Keratinocyte (primary cell): ENCODE data around the gene SULT1C4. TPM values are rescaled to one million over a fixed set of nuclear protein-coding genes. Genes with fewer than 3 reads are reported as not detected.
A peak's percentile ranks its signal among the peaks of the same experiment; 100 is the strongest.

Source experiments
- DNase-seq: peaks from one replicate; pipeline ENCODE4 v3.0.0-alpha.2; 2011; ENCODE audit warnings: low read depth, missing footprints, low spot score
- FAIRE-seq: peaks from 2 replicates; lab custom pipeline; 2011; peaks lifted over from hg19 to GRCh38; lab: Jason Lieb, UNC
- H2AFZ ChIP-seq: 2 replicates; pipeline ENCODE4 v1.6.0; 2012; ENCODE audit warnings: low read length, control low read depth, inconsistent platforms; ENCODE audit not compliant: control insufficient read depth
- H3K27ac ChIP-seq: 2 replicates; pipeline ENCODE4 v1.5.1; 2011; ENCODE audit warnings: low read length; ENCODE audit not compliant: control insufficient read depth, insufficient read depth
- H3K27me3 ChIP-seq: 3 replicates; pipeline ENCODE4 v1.6.0; 2011; ENCODE audit warnings: low read length; ENCODE audit not compliant: control insufficient read depth, insufficient read depth; ENCODE audit errors: extremely low read depth
- H3K36me3 ChIP-seq, 2 experiments: 2 replicates in 1 of 2; 3 replicates in 1 of 2; pipeline ENCODE4 v1.5.1; 2011; ENCODE audit warnings: low read length in 2 of 2, mild to moderate bottlenecking in 1 of 2; ENCODE audit not compliant: control insufficient read depth in 2 of 2, insufficient read depth in 2 of 2; ENCODE audit errors: extremely low read depth in 1 of 2
- H3K4me1 ChIP-seq: 3 replicates; pipeline ENCODE4 v1.5.1; 2011; ENCODE audit warnings: low read length; ENCODE audit not compliant: control insufficient read depth, insufficient read depth; ENCODE audit errors: extremely low read depth
- H3K4me2 ChIP-seq: 3 replicates; pipeline ENCODE4 v1.6.0; 2011; ENCODE audit warnings: low read depth, low read length; ENCODE audit not compliant: control insufficient read depth, insufficient read depth; ENCODE audit errors: extremely low read depth
- H3K4me3 ChIP-seq, 3 experiments: fragments of 200-600 bp in 1 of 3; sonication (generic) in 1 of 3; 2 replicates in 2 of 3; 3 replicates in 1 of 3; pipeline ENCODE4 v1.5.1; 2011 to 2016; ENCODE audit warnings: low read length in 3 of 3, mild to moderate bottlenecking in 3 of 3, control low read depth in 2 of 3, inconsistent platforms in 1 of 3, low read depth in 1 of 3, mixed read lengths in 1 of 3, mixed run types in 1 of 3, moderate library complexity in 1 of 3; ENCODE audit not compliant: control insufficient read depth in 2 of 3, insufficient read depth in 2 of 3; ENCODE audit errors: extremely low read depth in 1 of 3
- H3K79me2 ChIP-seq: 2 replicates; pipeline ENCODE4 v1.6.0; 2012; ENCODE audit warnings: low read length; ENCODE audit not compliant: control insufficient read depth, insufficient read depth
- H3K9ac ChIP-seq: 3 replicates; pipeline ENCODE4 v1.6.0; 2011; ENCODE audit warnings: low read length; ENCODE audit not compliant: control insufficient read depth, insufficient read depth; ENCODE audit errors: extremely low read depth
- H3K9me1 ChIP-seq: 3 replicates; pipeline ENCODE4 v1.6.0; 2011; ENCODE audit warnings: low read length; ENCODE audit not compliant: control insufficient read depth, insufficient read depth; ENCODE audit errors: extremely low read depth
- H3K9me3 ChIP-seq: 2 replicates; pipeline ENCODE4 v1.5.1; 2012; ENCODE audit warnings: low read depth, low read length; ENCODE audit not compliant: control insufficient read depth
- H4K20me1 ChIP-seq: 3 replicates; pipeline ENCODE4 v1.6.0; 2011; ENCODE audit warnings: low read length; ENCODE audit not compliant: control insufficient read depth, insufficient read depth; ENCODE audit errors: extremely low read depth
- CTCF ChIP-seq, 3 experiments: IDR thresholded peaks in 1 of 3; conservative IDR thresholded peaks in 1 of 3; optimal IDR thresholded peaks in 1 of 3; 2 replicates in 2 of 3; 3 replicates in 1 of 3; pipeline versions ENCODE3 to v1.5.1; 2011; ENCODE audit warnings: low read length in 3 of 3, mild to moderate bottlenecking in 3 of 3, moderate library complexity in 2 of 3, control low read depth in 1 of 3, inconsistent platforms in 1 of 3; ENCODE audit not compliant: insufficient read depth in 2 of 3; ENCODE audit errors: extremely low read depth in 1 of 3
- EZH2 ChIP-seq: IDR thresholded peaks from one replicate; pipeline ENCODE4 v1.6.1; 2012; ENCODE audit warnings: inconsistent platforms, mild to moderate bottlenecking, low read length, moderate library complexity
- dilution Hi-C: fragments of 300-500 bp; cut with MboI; formaldehyde crosslinking; loops from one replicate; pipeline ENCODE4 v1.7.0; 2020; ENCODE audit warnings: low sequenced_read_pairs; ENCODE audit not compliant: extremely low pct_ligation_motif_present
- polyA plus RNA-seq, 5 experiments: library from polyadenylated mRNA; depleted of rRNA in 3 of 5; stranded (reverse) in 3 of 5; stranded (forward) in 1 of 5; unstranded in 1 of 5; fragments of >200 nt; gene quantifications; 1 replicate in 1 of 5; 2 replicates in 3 of 5; 3 replicates in 1 of 5; pipeline versions ENCODE4 v1.2.1 to v1.2.3, GENCODE V29; 2011 to 2012; ENCODE audit warnings: missing spikeins in 2 of 5, low read depth in 1 of 5, low replicate concordance in 1 of 5

Gene SULT1C4
- polyA plus RNA-seq, 1 donor (not counting 4 experiments of a cell fraction or from before 2014, with no cell fraction given) = not detected

GRCh38 chr2:108396845-108397244 lies 19.1 kb downstream of the SULT1C4 start:
- no peak overlapping the region for H3K27ac ChIP-seq
- no peaks in the 10 kb centered on the region for H3K4me1 ChIP-seq
- FAIRE-seq (no peak), DNase-seq (no peak)
- no peaks in the 10 kb centered on the region for H3K36me3 ChIP-seq
- TF ChIP-seq CTCF (optimal IDR thresholded peaks at IDR 0.05 in 1 of 3, IDR thresholded peaks at IDR 0.05 in 1 of 3, conservative IDR thresholded peaks at IDR 0.05 in 1 of 3; ENCODE audit: extremely low read depth in 1 of 3, insufficient read depth in 2 of 3, low read length in 3 of 3) = peak in 1 of 3 experiments; percentile 22
- TF ChIP-seq EZH2 = no peak
- no peaks in the 10 kb centered on the region for H3K9me1 ChIP-seq
- H3K9me3 ChIP-seq = peaks cover 6% of the 10 kb centered on the region
- no peaks in the 10 kb centered on the region for H3K27me3 ChIP-seq
- no peak overlapping the region for H3K9ac ChIP-seq
- H3K4me3 ChIP-seq = no peak overlapping the region
- dilution Hi-C loops = no loop called here
- no peaks in the 10 kb centered on the region for H3K79me2 ChIP-seq
- H3K4me2 ChIP-seq = no peak overlapping the region
- H2AFZ ChIP-seq = no peak overlapping the region
- no peaks in the 10 kb centered on the region for H4K20me1 ChIP-seq

DNA sequence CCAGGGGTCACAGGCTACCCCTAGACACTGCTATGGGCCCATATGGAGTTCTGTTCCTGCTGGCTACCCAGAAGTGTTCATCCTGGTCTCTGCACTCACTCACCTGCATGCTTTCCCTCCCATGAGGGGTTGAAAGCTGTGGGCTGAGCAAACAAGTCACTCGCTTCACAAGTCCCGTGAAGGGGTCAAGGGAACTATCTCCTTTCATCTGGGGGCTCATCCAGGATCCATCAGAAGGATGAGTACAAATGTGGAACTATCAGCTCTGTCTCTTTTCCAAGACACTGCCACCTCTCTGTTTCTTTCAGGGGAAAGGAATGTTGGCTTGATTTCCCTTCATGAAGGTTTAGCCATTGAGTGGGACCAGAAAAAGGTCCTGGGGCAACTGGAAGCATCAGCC lies 21.7 kb downstream of the SULT1C4 start:
- H3K27me3 ChIP-seq = no peaks in the 10 kb centered on the region
- no peak overlapping the region for H3K4me3 ChIP-seq
- H4K20me1 ChIP-seq = no peaks in the 10 kb centered on the region
- H3K4me1 ChIP-seq = no peaks in the 10 kb centered on the region
- H3K36me3 ChIP-seq = no peaks in the 10 kb centered on the region
- no peaks in the 10 kb centered on the region for H3K79me2 ChIP-seq
- H3K9me3 ChIP-seq = peaks cover 6% of the 10 kb centered on the region
- FAIRE-seq (no peak), DNase-seq (no peak)
- dilution Hi-C loops = no loop called here
- no peaks in the 10 kb centered on the region for H3K9me1 ChIP-seq
- TF ChIP-seq EZH2 = no peak
- no peak for TF ChIP-seq CTCF (optimal IDR thresholded peaks at IDR 0.05 in 1 of 3, IDR thresholded peaks at IDR 0.05 in 1 of 3, conservative IDR thresholded peaks at IDR 0.05 in 1 of 3; ENCODE audit: extremely low read depth in 1 of 3, insufficient read depth in 2 of 3, low read length in 3 of 3)
- H2AFZ ChIP-seq = no peak overlapping the region
- H3K9ac ChIP-seq = no peak overlapping the region
- H3K4me2 ChIP-seq = no peak overlapping the region
- no peak overlapping the region for H3K27ac ChIP-seq
